Stimulated activated CD4-positive, alpha-beta T cell treated with anti-CD3 and anti-CD28 coated beads, Interleukin-4, amount 100 ng/mL, for 1 hour (primary cell): ENCODE data around the gene CRYM.
"Not testable (repeated sequence)": the region's sequence is repeated elsewhere in the genome, so short reads cannot be mapped to it uniquely, and the experiment has no call there.

Experiments
- DNase-seq: peaks from one replicate; pipeline ENCODE4 v3.0.0-alpha.2; 2020

Gene CRYM

DNA sequence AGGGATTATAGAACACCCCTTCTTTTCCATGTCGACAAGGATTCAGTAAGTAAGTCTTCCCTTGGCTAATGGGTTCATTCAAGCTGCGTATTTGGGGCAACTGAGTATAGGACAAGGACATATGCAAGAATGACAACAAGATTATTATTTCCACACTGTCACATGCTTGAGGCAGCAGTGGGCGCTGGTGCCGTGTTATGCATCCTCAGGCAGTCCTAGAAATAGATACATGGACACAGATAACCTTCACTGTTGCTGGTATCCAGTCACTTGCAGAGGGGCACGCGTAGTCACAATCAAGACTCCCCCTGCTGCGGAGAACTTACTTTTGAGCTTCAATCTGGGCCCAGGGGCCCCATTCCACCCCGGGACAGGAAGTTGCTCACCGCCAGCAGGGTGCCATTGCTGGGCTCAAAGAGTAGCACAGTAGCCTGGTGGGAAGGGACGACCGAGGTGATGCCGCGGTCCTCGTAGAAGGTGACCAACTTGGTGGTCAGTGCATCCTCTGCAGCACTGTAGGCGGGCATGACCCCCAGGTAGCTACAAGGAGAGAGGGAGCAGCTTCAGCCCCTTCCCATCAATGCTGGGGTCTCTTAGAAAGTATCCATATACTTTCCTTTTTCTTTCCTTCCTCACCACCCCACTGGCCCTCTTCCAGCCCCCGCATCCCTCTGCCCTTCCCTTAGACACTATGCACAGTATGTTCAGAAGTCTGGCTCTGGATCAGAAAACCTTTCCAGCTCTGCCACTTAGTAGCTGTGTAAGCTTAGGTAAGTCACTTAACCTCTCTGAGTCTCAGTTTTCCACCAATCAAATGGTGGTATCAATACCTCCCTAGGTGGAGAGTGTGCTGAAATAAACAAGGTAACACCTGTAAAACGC, 804 bp downstream of the CRYM start:
- no peak for DNase-seq

GRCh38 chr16:21276090-21276489, 2.0 kb downstream of the CRYM start:
- DNase-seq, result no peak

- no peak for DNase-seq
Measured at GRCh38 chr16:21275529-21275928, 2.6 kb downstream of the CRYM start.

DNA sequence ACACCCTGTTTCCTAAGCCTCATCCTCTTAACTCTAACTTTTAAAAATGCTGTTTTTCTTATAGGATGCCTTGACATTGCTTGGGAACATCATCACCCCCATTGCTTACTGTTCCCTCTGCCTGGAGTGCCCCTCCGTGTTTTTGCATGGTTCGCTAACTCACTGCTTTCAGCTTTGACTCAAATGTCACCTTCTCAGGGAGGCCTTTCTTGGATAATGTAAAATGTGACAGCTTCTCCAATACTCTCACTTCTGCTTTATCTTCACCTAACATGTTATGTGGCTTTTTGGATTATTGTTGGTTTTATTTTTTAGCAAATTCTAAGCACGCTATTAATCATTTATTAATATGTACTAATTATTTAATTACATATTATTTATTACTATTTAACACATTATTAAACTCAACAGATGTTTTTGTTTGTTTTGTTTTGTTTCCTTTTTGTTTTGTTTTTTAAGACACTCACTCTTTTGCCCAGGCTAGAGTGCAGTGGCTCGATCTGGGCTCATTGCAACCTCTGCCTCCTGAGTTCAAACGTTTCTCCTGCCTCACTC, 3.8 kb downstream of the CRYM start:
- DNase-seq, result no peak

- DNase-seq, result not testable (repeated sequence)
Measured at GRCh38 chr16:21272763-21273162, 5.3 kb downstream of the CRYM start.

- no peak for DNase-seq
Measured at GRCh38 chr16:21272253-21272652, 5.8 kb downstream of the CRYM start.

- no peak for DNase-seq
Measured at GRCh38 chr16:21268236-21268635, 9.9 kb downstream of the CRYM start.

- DNase-seq, result no peak
Measured at GRCh38 chr16:21267298-21267697, 10.8 kb downstream of the CRYM start.

DNA sequence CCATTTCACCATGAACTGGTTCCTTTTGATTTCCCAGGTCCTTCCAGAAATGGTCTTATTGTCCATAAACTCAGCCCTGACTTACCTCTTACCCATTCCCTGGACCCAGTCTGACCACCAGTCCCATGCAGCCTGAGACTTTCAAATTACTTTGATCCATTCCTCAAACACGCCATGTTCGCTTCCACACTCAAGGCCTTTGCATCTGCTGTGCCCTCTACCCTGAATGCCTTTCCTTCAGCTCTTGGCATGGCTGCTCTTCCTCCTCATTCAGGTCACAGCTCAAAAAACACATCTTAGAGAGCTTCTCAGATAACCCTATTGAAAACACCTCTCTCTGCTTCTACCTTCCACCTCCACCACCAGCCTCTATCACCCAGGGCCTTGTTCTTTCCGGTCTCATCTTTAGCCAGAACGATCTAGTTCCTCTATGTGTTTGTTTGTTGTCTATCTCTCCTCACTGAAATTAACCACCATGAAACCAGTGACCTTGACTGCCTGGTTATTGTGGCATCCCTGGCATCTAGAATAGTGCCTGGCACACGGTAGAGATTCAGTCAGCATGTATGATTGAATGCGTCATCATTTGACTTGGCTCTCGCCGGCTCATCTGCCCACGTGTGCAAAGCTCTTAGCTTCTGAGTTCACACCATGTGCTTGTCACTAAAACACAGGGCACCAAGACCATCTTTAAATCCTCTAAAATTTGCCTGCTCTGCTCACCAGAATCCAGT, 12.8 kb downstream of the CRYM start:
- DNase-seq, result no peak

GRCh38 chr16:21264571-21265036, 13.5 kb downstream of the CRYM start:
- no peak for DNase-seq

- no peak for DNase-seq
Measured at GRCh38 chr16:21263640-21264570, 14.2 kb downstream of the CRYM start.

GRCh38 chr16:21262779-21263639, 15.1 kb downstream of the CRYM start:
- no peak for DNase-seq

- DNase-seq, result no peak
Measured at GRCh38 chr16:21260870-21261791, 17.0 kb downstream of the CRYM start.

GRCh38 chr16:21257284-21257683, 20.8 kb downstream of the CRYM start:
- no peak for DNase-seq

DNA sequence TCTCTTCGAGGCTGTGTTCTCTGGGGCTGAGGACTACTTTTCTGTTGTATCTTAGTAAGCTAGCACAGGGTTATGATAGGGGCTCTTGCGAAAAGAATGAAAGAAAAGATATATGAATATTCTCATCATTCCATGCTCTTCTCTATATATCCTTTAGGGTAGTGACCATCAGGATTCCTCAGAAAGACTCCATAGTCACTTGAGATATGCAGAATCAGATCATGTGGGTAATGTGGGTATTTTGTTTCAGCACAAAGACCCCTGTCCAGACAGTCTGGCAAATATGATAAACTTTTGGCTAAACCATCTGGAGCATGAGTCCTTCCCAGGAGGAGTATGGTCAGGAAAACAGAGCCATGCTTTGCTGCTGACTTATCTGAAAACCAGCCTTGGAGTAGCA, 21.5 kb downstream of the CRYM start:
- no peak for DNase-seq

- no peak for DNase-seq
Measured at GRCh38 chr16:21253470-21253869, 24.6 kb downstream of the CRYM start.

DNA sequence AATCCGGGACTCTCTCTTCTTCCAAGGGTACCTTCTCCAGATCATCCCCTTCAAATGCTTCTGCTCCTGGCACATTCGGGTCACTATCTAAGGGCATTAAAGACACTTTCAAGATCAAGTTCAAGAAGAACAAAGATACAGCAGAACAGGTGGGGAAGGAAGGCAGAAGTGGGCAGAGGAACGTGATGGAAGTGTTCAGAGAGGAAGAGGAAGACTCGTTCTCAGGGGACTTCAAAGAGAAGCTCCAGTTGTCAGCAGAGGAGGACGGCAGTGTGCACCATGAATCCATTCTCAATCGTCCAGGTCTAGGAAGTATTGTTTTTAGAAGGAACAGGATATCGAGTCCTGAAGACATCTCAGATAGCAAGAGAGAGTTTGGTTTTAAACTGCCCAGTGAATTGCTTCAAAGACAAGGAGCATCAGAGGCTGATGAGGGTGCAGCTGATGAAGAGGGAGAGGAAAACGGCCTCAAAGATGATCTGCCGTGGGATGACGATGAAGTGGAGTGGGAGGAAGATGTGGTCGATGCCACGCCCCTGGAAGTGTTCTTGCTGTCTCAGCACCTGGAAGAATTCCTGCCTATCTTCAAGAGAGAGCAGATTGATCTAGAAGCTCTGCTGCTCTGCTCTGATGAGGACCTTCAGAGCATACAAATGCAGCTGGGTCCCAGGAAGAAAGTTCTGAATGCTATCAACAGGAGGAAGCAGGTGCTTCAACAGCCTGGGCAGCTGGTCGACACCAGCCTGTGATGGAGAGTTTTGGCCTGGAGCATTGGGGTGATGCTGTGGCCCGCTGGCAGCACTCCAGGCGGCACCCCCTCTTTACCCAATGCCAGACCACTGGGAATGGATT, 27.8 kb downstream of the CRYM start:
- DNase-seq, result no peak

GRCh38 chr16:21248179-21248578, 29.9 kb downstream of the CRYM start:
- DNase-seq, result not testable (repeated sequence)

- DNase-seq, result no peak
Measured at GRCh38 chr16:21244518-21245215, 33.4 kb downstream of the CRYM start.
